NB4 (cell line): ENCODE measurements around the gene RRAGC.
"Not testable (repeated sequence)": the region's sequence is repeated elsewhere in the genome, so short reads cannot be mapped to it uniquely, and the experiment has no call there.

Experiments
- DNase-seq: peaks from one replicate; pipeline ENCODE4 v3.0.0; 2010; ENCODE audit warnings: low read depth
- H3K4me3 ChIP-seq: one replicate; pipeline ENCODE4 v1.5.1; 2011; ENCODE audit warnings: mild to moderate bottlenecking, low read depth, low read length, moderate library complexity
- CTCF ChIP-seq: IDR thresholded peaks from one replicate; pipeline ENCODE4 v1.5.1; 2012; ENCODE audit warnings: low read depth, low read length
- MAX ChIP-seq: IDR thresholded peaks from 2 replicates; pipeline ENCODE4 v1.6.1; 2011; ENCODE audit warnings: low read depth, low read length
- MYC ChIP-seq: IDR thresholded peaks from 2 replicates; pipeline ENCODE4 v1.6.1; 2011; ENCODE audit warnings: low read depth, low read length
- POLR2A ChIP-seq: IDR thresholded peaks from 2 replicates; pipeline ENCODE4 v1.6.1; 2011; ENCODE audit warnings: mild to moderate bottlenecking; ENCODE audit not compliant: insufficient read length; ENCODE audit errors: extremely low read depth

Gene RRAGC

GRCh38 chr1:38846210-38846609 is 13.4 kb downstream of the RRAGC start:
- H3K4me3 ChIP-seq, result no peak overlapping the region
- no peak for TF ChIP-seq POLR2A
- no peak for TF ChIP-seq MYC
- no peak for TF ChIP-seq CTCF
- no peak for TF ChIP-seq MAX
- no peak for DNase-seq

- H3K4me3 ChIP-seq, DNase-seq: not testable (repeated sequence)
These were observed 14.5 kb downstream of the RRAGC start for GRCh38 chr1:38845088-38845487.

- TF ChIP-seq MAX (no peak), MYC (no peak), CTCF (no peak), POLR2A (no peak)
- H3K4me3 ChIP-seq, result no peak overlapping the region
- no peak for DNase-seq
These were observed 19.3 kb downstream of the RRAGC start for GRCh38 chr1:38840281-38840680.

- TF ChIP-seq POLR2A (no peak), MYC (no peak), MAX (no peak), CTCF (no peak)
- DNase-seq, result no peak
- H3K4me3 ChIP-seq, result no peak overlapping the region
These were observed 20.2 kb downstream of the RRAGC start for GRCh38 chr1:38839363-38839762.

- H3K4me3 ChIP-seq, result not testable (repeated sequence)
- DNase-seq, result peak; percentile 51
These were observed 23.3 kb downstream of the RRAGC start for GRCh38 chr1:38836316-38836715.

- no peak overlapping the region for H3K4me3 ChIP-seq
- TF ChIP-seq MAX, result no peak
- peak; percentile 58 for TF ChIP-seq CTCF
- TF ChIP-seq MYC, result no peak
- no peak for TF ChIP-seq POLR2A
- DNase-seq, result peak; percentile 88
These were observed 24.4 kb downstream of the RRAGC start for GRCh38 chr1:38834937-38835827.
